Peyer's patch (tissue), 4 donors: ENCODE data around the gene PSMC3.

ENCODE experiments used
- POLR2A ChIP-seq, 2 donors: fragments of 450-650 bp; IDR thresholded peaks; one replicate each; pipeline ENCODE4 v1.5.1; 2017; ENCODE audit warnings: antibody characterized with exemption in 2 of 2, mild to moderate bottlenecking in 2 of 2, moderate library complexity in 2 of 2
- TF ChIP-seq, protein P1 (sequence below), 6 experiments: fragments of 450-650 bp in 4 of 6; fragments of 200-600 bp in 2 of 6; sonication (generic) in 1 of 6; IDR thresholded peaks; one replicate each; pipeline ENCODE4 v1.5.1; 2017 to 2019; ENCODE audit warnings: antibody characterized with exemption in 6 of 6, mild to moderate bottlenecking in 3 of 6, moderate library complexity in 1 of 6

- TF ChIP-seq, protein P1, sequence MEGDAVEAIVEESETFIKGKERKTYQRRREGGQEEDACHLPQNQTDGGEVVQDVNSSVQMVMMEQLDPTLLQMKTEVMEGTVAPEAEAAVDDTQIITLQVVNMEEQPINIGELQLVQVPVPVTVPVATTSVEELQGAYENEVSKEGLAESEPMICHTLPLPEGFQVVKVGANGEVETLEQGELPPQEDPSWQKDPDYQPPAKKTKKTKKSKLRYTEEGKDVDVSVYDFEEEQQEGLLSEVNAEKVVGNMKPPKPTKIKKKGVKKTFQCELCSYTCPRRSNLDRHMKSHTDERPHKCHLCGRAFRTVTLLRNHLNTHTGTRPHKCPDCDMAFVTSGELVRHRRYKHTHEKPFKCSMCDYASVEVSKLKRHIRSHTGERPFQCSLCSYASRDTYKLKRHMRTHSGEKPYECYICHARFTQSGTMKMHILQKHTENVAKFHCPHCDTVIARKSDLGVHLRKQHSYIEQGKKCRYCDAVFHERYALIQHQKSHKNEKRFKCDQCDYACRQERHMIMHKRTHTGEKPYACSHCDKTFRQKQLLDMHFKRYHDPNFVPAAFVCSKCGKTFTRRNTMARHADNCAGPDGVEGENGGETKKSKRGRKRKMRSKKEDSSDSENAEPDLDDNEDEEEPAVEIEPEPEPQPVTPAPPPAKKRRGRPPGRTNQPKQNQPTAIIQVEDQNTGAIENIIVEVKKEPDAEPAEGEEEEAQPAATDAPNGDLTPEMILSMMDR (IDR thresholded peaks at IDR 0.05), result peak in 1 of 6 experiments; percentile 6
- peak; percentile 58 to 78 for TF ChIP-seq POLR2A (IDR thresholded peaks at IDR 0.05)
Observed at GRCh38 chr11:47426062-47426956, at the start of gene PSMC3.
